ENCODE results near the gene DBNDD1.

The DBNDD1 gene

DNA sequence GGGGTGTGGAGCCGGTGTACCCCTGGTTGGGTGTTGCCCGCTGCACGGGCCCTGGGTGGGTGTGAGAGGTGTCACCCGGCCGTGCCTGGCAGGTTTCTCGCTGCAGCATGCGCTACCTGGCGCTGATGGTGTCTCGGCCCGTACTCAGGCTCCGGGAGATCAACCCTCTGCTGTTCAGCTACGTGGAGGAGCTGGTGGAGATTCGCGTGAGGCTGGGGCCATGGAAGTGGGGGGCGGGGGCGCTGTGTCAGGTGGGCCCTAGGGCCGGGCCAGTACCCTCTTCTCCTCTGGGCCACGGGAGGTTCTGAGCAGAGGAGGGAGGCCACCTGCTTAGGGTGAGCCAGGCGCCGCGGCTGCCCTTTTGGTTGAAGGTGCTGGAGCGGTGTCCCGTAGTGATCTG lies 57.3 kb downstream of the DBNDD1 start:
- no peak for DNase-seq (ENCODE audit: low read depth in 2 of 2)

DNA sequence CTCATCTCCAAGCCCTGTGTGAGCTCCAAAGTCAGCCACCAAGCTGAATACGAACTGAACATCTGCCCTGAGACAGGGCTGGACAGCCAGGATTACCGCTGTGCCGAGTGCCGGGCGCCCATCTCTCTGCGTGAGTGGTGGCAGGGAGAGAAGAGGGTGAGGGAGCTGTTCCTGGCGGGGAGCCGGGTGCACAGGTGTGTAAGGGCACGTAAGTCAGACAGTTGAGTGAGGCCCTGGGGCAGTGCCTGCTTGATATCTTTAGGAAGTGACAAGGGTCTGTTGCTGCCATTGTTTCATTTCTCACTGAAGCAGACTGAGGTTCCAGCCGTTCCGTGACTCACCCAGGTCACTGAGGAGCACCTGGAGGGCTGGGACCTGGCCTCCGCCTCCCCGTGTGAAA lies 58.3 kb downstream of the DBNDD1 start:
- DNase-seq (ENCODE audit: low read depth in 2 of 2) = no peak

DNA sequence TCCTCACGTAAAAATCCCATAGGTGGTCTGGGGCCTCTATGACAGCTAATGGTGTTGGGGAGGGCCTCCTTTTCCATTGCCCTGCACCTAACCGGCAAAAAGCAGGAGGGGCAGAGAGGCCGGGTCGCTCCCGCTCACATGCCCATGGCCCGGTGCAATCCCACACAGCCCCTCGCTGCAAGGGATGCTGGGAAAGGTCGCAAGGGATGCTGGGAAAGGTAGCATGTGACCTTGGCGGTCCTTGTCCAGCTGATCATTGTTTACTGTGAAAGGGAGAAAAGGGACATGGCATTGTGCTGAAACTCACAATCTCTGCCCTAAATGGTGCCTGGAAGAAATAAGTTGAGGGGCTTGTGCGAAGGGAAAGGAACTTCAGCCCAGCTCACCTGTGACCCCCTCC lies 60.7 kb downstream of the DBNDD1 start:
- no peak for DNase-seq (ENCODE audit: low read depth in 2 of 2)

DNA sequence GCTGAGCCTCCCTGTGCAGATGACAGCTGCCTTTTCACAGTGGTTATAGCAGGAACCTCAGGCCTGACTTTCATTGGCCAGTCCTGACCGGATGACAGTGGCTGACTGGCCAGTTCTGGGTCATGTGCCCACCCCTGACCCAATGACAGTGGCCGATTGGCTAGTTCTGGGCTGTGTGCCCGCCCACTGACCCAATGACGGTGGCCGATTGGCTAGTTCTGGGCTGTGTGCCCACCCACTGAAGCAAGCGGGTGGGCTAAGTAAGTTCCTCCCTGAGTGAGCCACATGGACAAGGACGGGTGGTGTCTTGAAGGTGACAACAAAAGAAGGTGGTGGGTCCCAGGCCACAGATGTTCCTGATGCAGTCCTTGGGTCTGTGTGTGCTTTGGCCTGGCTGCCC lies 61.2 kb downstream of the DBNDD1 start:
- DNase-seq (ENCODE audit: low read depth in 2 of 2) = no peak

DNA sequence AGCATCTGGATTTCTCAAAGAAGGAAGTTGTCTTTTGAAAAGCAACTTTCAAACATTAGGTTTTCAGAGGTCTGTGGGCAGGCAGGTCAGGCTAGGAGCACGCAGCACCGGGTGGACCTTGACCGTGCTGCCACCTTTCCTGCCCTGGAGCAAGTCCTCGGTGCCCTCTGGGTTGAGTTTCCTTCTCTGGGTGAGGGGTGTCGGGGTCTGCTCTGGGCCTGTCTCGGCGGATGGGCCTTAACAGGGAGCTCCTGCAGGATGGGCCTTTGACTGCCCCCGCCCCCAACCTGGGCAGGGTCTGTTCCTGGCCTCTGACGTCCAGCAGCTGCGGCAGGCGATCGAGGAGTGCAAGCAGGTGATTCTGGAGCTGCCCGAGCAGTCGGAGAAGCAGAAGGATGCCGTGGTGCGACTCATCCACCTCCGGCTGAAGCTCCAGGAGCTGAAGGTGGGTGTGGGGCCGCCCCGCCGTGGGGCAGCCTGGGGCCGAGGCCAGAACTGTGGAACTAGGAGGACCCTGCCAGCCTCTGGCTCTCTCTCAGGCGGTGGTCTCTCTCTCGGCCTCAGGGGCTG lies 62.0 kb downstream of the DBNDD1 start:
- DNase-seq (ENCODE audit: low read depth in 2 of 2) = no peak

DNA sequence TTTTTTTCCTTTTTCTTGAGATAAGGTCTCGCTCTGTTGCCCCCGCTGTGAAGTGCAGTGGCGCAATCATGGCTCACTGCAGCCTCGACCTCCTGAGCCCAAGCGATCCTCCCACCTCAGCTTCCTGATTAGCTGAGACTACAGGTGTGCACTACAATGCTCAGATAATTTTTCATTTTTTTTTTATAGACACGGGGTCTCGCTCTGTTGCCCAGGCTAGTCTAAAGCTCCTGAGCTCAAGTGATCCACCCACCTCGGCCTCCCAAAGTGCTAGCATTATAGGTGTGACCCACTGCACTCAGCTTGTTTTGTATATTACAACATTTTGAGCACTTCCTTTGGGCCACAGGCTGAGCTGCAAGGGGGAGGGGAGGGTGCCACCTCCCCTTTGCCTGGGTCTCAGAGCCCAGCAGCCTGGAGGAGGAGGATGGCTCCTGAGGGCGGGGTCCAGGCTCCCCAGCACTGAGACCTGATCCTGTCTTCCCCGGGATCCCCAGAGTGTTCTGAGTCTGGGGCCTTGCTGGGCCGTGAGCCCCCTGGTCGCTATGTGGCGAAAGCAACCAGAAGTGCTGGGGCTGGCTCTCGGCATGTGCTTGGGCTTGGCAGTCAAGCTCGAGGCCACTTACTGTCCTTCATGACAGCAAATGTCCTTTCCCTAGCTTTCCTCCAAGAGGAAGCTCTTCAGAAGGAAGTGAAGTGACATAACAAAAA lies 62.6 kb downstream of the DBNDD1 start:
- DNase-seq (ENCODE audit: low read depth in 2 of 2) = no peak

DNA sequence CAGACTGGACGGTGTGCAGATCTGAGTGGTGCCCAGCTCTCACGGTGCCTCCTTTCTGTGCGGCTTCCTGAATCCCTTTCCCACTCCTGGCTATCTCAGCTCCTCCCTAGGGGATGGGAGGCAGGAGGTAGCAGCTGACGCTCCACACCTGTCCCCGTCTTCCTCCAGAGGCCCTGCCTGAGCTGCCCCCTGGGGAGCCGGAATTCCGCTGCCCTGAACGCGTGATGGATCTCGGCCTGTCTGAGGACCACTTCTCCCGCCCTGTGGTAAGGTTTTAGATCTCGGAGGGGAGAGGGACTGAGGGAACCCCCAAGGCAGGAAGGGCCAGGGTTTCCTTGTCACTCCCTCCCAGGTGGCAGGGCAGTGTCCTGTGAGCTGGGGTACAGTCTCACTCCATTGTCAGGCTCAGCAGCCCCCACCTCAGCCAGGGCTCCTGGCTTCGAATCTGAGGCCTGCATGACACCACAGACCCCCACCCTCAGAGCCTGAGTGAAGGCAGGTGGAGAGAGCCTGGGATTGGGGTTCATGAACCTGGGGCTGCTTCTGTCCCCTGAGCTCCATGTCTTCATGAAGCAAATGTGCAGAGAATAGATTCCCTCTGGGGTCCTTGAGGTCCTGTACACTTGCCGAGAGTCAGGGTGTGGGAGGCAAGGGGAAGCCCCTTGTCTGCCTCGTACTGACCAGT lies 64.1 kb downstream of the DBNDD1 start:
- DNase-seq (ENCODE audit: low read depth in 2 of 2) = no peak
